HUES64 (cell line): ENCODE results near the gene TVP23C.
"Not testable (repeated sequence)": the region's sequence is repeated elsewhere in the genome, so short reads cannot be mapped to it uniquely, and the experiment has no call there.

Source experiments
- H3K27ac ChIP-seq: 2 replicates; pipeline ENCODE4 v1.7.0; 2013; ENCODE audit warnings: low read depth, low read length, inconsistent platforms
- H3K27me3 ChIP-seq: 2 replicates; pipeline ENCODE4 v1.6.1; 2013; ENCODE audit warnings: mild to moderate bottlenecking, low read length; ENCODE audit not compliant: insufficient read depth
- H3K36me3 ChIP-seq: 2 replicates; pipeline ENCODE4 v1.6.1; 2013; ENCODE audit warnings: mild to moderate bottlenecking, low read length; ENCODE audit not compliant: insufficient read depth
- H3K4me1 ChIP-seq: 2 replicates; pipeline ENCODE4 v1.6.1; 2013; ENCODE audit warnings: mild to moderate bottlenecking, low read length, moderate library complexity; ENCODE audit not compliant: insufficient read depth
- H3K4me3 ChIP-seq: 2 replicates; pipeline ENCODE4 v1.5.1; 2013; ENCODE audit warnings: mild to moderate bottlenecking, low read length, moderate library complexity
- H3K9ac ChIP-seq: 2 replicates; pipeline ENCODE4 v1.6.1; 2013; ENCODE audit warnings: mild to moderate bottlenecking, low read depth, low read length
- H3K9me3 ChIP-seq: 2 replicates; pipeline ENCODE4 v1.6.1; 2013; ENCODE audit warnings: low read depth, low read length; ENCODE audit not compliant: insufficient read depth
- WGBS: fragments of 150-250, 120-280 bp; methylation state at CpG from one replicate; pipeline ENCODE4 v1.1.7; 2013; ENCODE audit warnings: missing lambda C conversion rate; 5-methylcytosine and 5-hydroxymethylcytosine counted together

Gene TVP23C

GRCh38 chr17:15562613-15563374 is 489 bp downstream of the TVP23C start:
- Histone ChIP-seq H3K27ac (peak overlapping the region; percentile 80; the same call in 1 of the 2 replicates), H3K4me3 (peak overlapping the region; percentile 72), H3K9ac (peak overlapping the region; percentile 90)
- not testable (repeated sequence) for H3K9me3 ChIP-seq, H3K27me3 ChIP-seq, H3K36me3 ChIP-seq, H3K4me1 ChIP-seq
- 0% methylated on average over 17 of the region's 34 CpGs for WGBS

GRCh38 chr17:15561439-15561838 is 1.8 kb downstream of the TVP23C start:
- H3K4me1 ChIP-seq, H3K27ac ChIP-seq, H3K9me3 ChIP-seq, H3K9ac ChIP-seq, H3K36me3 ChIP-seq, H3K27me3 ChIP-seq, H3K4me3 ChIP-seq: not testable (repeated sequence)
- WGBS: 98% methylated on average over 7 of the region's 10 CpGs

GRCh38 chr17:15558403-15559105 is 4.7 kb downstream of the TVP23C start:
- not testable (repeated sequence) for H3K27me3 ChIP-seq, H3K9me3 ChIP-seq, H3K4me1 ChIP-seq, H3K4me3 ChIP-seq, H3K27ac ChIP-seq, H3K9ac ChIP-seq, H3K36me3 ChIP-seq
- WGBS: 84% methylated on average over 4 of the region's 5 CpGs

GRCh38 chr17:15557334-15557832 is 5.9 kb downstream of the TVP23C start:
- not testable (repeated sequence) for H3K4me3 ChIP-seq, H3K9ac ChIP-seq, H3K36me3 ChIP-seq, H3K27ac ChIP-seq, H3K9me3 ChIP-seq, H3K27me3 ChIP-seq, H3K4me1 ChIP-seq
- 89% methylated on average over 2 of the region's 5 CpGs for WGBS

GRCh38 chr17:15552932-15553331 is 10.4 kb downstream of the TVP23C start:
- not testable (repeated sequence) for H3K4me3 ChIP-seq, H3K36me3 ChIP-seq, H3K9ac ChIP-seq, H3K4me1 ChIP-seq, H3K9me3 ChIP-seq, H3K27me3 ChIP-seq, H3K27ac ChIP-seq
- WGBS: no CpG with 5 or more reads among the region's 1 CpG

- peaks cover 16% of the 10 kb centered on the region for H3K36me3 ChIP-seq
- H3K27ac ChIP-seq, H3K9me3 ChIP-seq, H3K27me3 ChIP-seq, H3K9ac ChIP-seq, H3K4me1 ChIP-seq, H3K4me3 ChIP-seq: not testable (repeated sequence)
- WGBS: 90% methylated on average over 3 of the region's 3 CpGs
Observed at GRCh38 chr17:15549552-15549951, 13.7 kb downstream of the TVP23C start.

- H3K4me3 ChIP-seq, H3K27me3 ChIP-seq, H3K4me1 ChIP-seq, H3K9me3 ChIP-seq, H3K27ac ChIP-seq, H3K9ac ChIP-seq: not testable (repeated sequence)
- WGBS: 92% methylated on average over 1 of the region's 2 CpGs
- peaks cover 27% of the 10 kb centered on the region for H3K36me3 ChIP-seq
Observed at GRCh38 chr17:15546604-15547003, 16.7 kb downstream of the TVP23C start.

GRCh38 chr17:15540371-15541219 is 22.7 kb downstream of the TVP23C start:
- H3K4me3 ChIP-seq, H3K27me3 ChIP-seq, H3K27ac ChIP-seq, H3K9me3 ChIP-seq, H3K4me1 ChIP-seq, H3K9ac ChIP-seq: not testable (repeated sequence)
- 76% methylated on average over 5 of the region's 8 CpGs for WGBS
- peaks cover 29% of the 10 kb centered on the region for H3K36me3 ChIP-seq

- H3K9ac ChIP-seq, H3K9me3 ChIP-seq, H3K4me3 ChIP-seq, H3K4me1 ChIP-seq, H3K27ac ChIP-seq, H3K27me3 ChIP-seq: not testable (repeated sequence)
- no CpG with 5 or more reads among the region's 3 CpGs for WGBS
- peaks cover 14% of the 10 kb centered on the region; the same call in 1 of the 2 replicates for H3K36me3 ChIP-seq
Observed at GRCh38 chr17:15533122-15533521, 30.2 kb downstream of the TVP23C start.

- not testable (repeated sequence) for H3K36me3 ChIP-seq, H3K27me3 ChIP-seq, H3K9ac ChIP-seq, H3K9me3 ChIP-seq, H3K4me1 ChIP-seq, H3K27ac ChIP-seq, H3K4me3 ChIP-seq
- WGBS: 79% methylated on average over 6 of the region's 8 CpGs
Observed at GRCh38 chr17:15526292-15527218, 36.7 kb downstream of the TVP23C start.
